ENCODE measurements around the gene LARP1. TPM values are rescaled to one million over a fixed set of nuclear protein-coding genes. Genes with fewer than 3 reads are reported as not detected.

Gene LARP1
- total and polyA plus RNA-seq, 2 donors (not counting 1 experiment from before 2014, with no cell fraction given): 59.6 to 150 TPM

GRCh38 chr5:154823605-154824004 lies 68.4 kb downstream of the LARP1 start:
- no peaks in the 10 kb centered on the region for H3K27me3 ChIP-seq (replicated peaks in 1 of 4; ENCODE audit: control extremely low read depth in 1 of 4, control insufficient read depth in 3 of 4, insufficient read depth in 4 of 4, low read length in 3 of 4)
- H3K4me2 ChIP-seq (replicated peaks; ENCODE audit: low read depth, low read length, poor library complexity, severe bottlenecking): no peak overlapping the region
- 100% methylated on average over 2 of the region's 4 CpGs for WGBS (ENCODE audit: insufficient coverage)
- H3K4me3 Mint-ChIP-seq: no peak overlapping the region
- no peak overlapping the region for H3K4me3 ChIP-seq (ENCODE audit: control extremely low read depth in 1 of 5, extremely low read depth in 1 of 5, insufficient read depth in 1 of 5, low read depth in 2 of 5, low read length in 4 of 5)
- TF ChIP-seq CTCF (IDR thresholded peaks at IDR 0.05) (no peak), EZH2 (IDR thresholded peaks at IDR 0.05; ENCODE audit: borderline replicate concordance, insufficient read depth, low read depth, low read length, poor library complexity, severe bottlenecking) (no peak)
- H3K9me3 ChIP-seq (ENCODE audit: control extremely low read depth in 1 of 3, control insufficient read depth in 2 of 3, insufficient read depth in 1 of 3, low read length in 2 of 3): no peaks in the 10 kb centered on the region
- H3K36me3 ChIP-seq (replicated peaks in 1 of 2; ENCODE audit: control extremely low read depth in 1 of 2, control insufficient read depth in 1 of 2, extremely low read depth in 1 of 2, insufficient read depth in 2 of 2, low read length in 1 of 2): peaks cover 2 to 12% of the 10 kb centered on the region in 2 experiments
- H3K9me3 Mint-ChIP-seq (ENCODE audit: insufficient read depth): no peaks in the 10 kb centered on the region
- ATAC-seq (ENCODE audit: low read depth) (no peak), DNase-seq (no peak)
- H3K27me3 Mint-ChIP-seq: no peaks in the 10 kb centered on the region
- no peak overlapping the region for H3K27ac Mint-ChIP-seq
- no peaks in the 10 kb centered on the region for H3K79me2 ChIP-seq (ENCODE audit: control insufficient read depth, insufficient read depth, low read length)
- no peak overlapping the region for H3K9ac ChIP-seq (ENCODE audit: low read length)
- no peak overlapping the region for H3K27ac ChIP-seq (ENCODE audit: low read length in 2 of 2)
- no peaks in the 10 kb centered on the region for H3K4me1 ChIP-seq (ENCODE audit: control insufficient read depth in 2 of 2, insufficient read depth in 2 of 2, low read length in 2 of 2)
- ChIA-PET POLR2A (no interaction called here), CTCF (no interaction called here)
- no peak overlapping the region for H2AFZ ChIP-seq (ENCODE audit: insufficient read depth, low read depth, low read length, poor library complexity, severe bottlenecking)
- no peaks in the 10 kb centered on the region for H4K20me1 ChIP-seq (ENCODE audit: control insufficient read depth, insufficient read depth, low read length, poor library complexity, severe bottlenecking)
- intact Hi-C loops (cut with micrococcal nuclease): no loop called here
- H3K4me1 Mint-ChIP-seq: no peaks in the 10 kb centered on the region

GRCh38 chr5:154824070-154824469 lies 68.9 kb downstream of the LARP1 start:
- Histone ChIP-seq H3K9ac (ENCODE audit: low read length) (no peak overlapping the region), H3K4me3 (ENCODE audit: control extremely low read depth in 1 of 5, extremely low read depth in 1 of 5, insufficient read depth in 1 of 5, low read depth in 2 of 5, low read length in 4 of 5) (no peak overlapping the region), H4K20me1 (ENCODE audit: control insufficient read depth, insufficient read depth, low read length, poor library complexity, severe bottlenecking) (no peaks in the 10 kb centered on the region), H3K27me3 (replicated peaks in 1 of 4; ENCODE audit: control extremely low read depth in 1 of 4, control insufficient read depth in 3 of 4, insufficient read depth in 4 of 4, low read length in 3 of 4) (no peaks in the 10 kb centered on the region), H3K4me1 (ENCODE audit: control insufficient read depth in 2 of 2, insufficient read depth in 2 of 2, low read length in 2 of 2) (no peaks in the 10 kb centered on the region), H3K9me3 (ENCODE audit: control extremely low read depth in 1 of 3, control insufficient read depth in 2 of 3, insufficient read depth in 1 of 3, low read length in 2 of 3) (no peaks in the 10 kb centered on the region), H3K27ac (ENCODE audit: low read length in 2 of 2) (no peak overlapping the region), H2AFZ (ENCODE audit: insufficient read depth, low read depth, low read length, poor library complexity, severe bottlenecking) (no peak overlapping the region), H3K4me2 (replicated peaks; ENCODE audit: low read depth, low read length, poor library complexity, severe bottlenecking) (no peak overlapping the region), H3K79me2 (ENCODE audit: control insufficient read depth, insufficient read depth, low read length) (no peaks in the 10 kb centered on the region), H3K36me3 (replicated peaks in 1 of 2; ENCODE audit: control extremely low read depth in 1 of 2, control insufficient read depth in 1 of 2, extremely low read depth in 1 of 2, insufficient read depth in 2 of 2, low read length in 1 of 2) (peaks cover 2 to 12% of the 10 kb centered on the region in 2 experiments)
- WGBS (ENCODE audit: insufficient coverage): 100% methylated on average over 1 of the region's 2 CpGs
- DNase-seq: no peak
- no peak for TF ChIP-seq CTCF (IDR thresholded peaks at IDR 0.05)
- TF ChIP-seq EZH2 (IDR thresholded peaks at IDR 0.05; ENCODE audit: borderline replicate concordance, insufficient read depth, low read depth, low read length, poor library complexity, severe bottlenecking): no peak
- ChIA-PET CTCF (interaction anchor here (1.4 kb wide), 1 partner anchor 174 kb away, joined by 4 read pairs; no protein-coding TSS in a partner anchor), POLR2A (no interaction called here)
- no peak overlapping the region for H3K4me3 Mint-ChIP-seq
- H3K9me3 Mint-ChIP-seq (ENCODE audit: insufficient read depth): no peaks in the 10 kb centered on the region
- no peak for ATAC-seq (ENCODE audit: low read depth)
- H3K27ac Mint-ChIP-seq: no peak overlapping the region
- no peaks in the 10 kb centered on the region for H3K27me3 Mint-ChIP-seq
- no peaks in the 10 kb centered on the region for H3K4me1 Mint-ChIP-seq
- intact Hi-C loops (cut with micrococcal nuclease): no loop called here
